GM12878 (cell line): ENCODE measurements around the gene LRP10. TPM values are rescaled to one million over a fixed set of nuclear protein-coding genes. Genes with fewer than 3 reads are reported as not detected.

ENCODE experiments used
- ATAC-seq: fragments of 200-7000 bp; cut with Tn5 transposase; 3 replicates; pipeline ENCODE4 v1.9.1; 2020; ENCODE audit warnings: mild to moderate bottlenecking, moderate library complexity
- BruUV-seq: library from RNA; stranded (reverse); fragments of 400-500 nt; replicated peaks from 2 replicates; lab custom pipeline; 2021; lab: Mats Ljungman, UMichigan
- CTCF ChIA-PET: fragments of 300-600 bp; sonication (Branson Sonifier 250); formaldehyde crosslinking; extraction: SDS; loops from one replicate; lab custom pipeline; 2021; ENCODE audit warnings: inconsistent platforms; lab: Yijun Ruan, JAX
- POLR2A ChIA-PET: fragments of 350-600 bp; formaldehyde crosslinking; extraction: SDS; loops from one replicate; lab custom pipeline; 2021; ENCODE audit warnings: inconsistent platforms; lab: Charles Lee
- RAD21 ChIA-PET: fragments of 300-600 bp; sonication (Branson Sonifier 250); formaldehyde crosslinking; loops from one replicate; lab custom pipeline; 2023; ENCODE audit warnings: antibody characterized with exemption; ENCODE audit not compliant: unreplicated experiment; lab: Charles Lee
- SMC1A ChIA-PET: fragments of 300-600 bp; sonication (Branson Sonifier 250); formaldehyde crosslinking; loops from one replicate; lab custom pipeline; 2023; ENCODE audit not compliant: unreplicated experiment, uncharacterized antibody; lab: Charles Lee
- DNase-seq: peaks from one replicate; pipeline ENCODE4 v3.0.0-alpha.2; 2011; ENCODE audit warnings: low read depth, low spot score
- FAIRE-seq: peaks from 3 replicates; lab custom pipeline; 2011; peaks lifted over from hg19 to GRCh38; lab: Jason Lieb, UNC
- H2AFZ ChIP-seq: 2 replicates; pipeline ENCODE4 v1.6.0; 2011; ENCODE audit warnings: low read depth, low read length, control low read depth; ENCODE audit not compliant: control insufficient read depth
- H3K27ac ChIP-seq: 2 replicates; pipeline ENCODE4 v1.5.1; 2011; ENCODE audit warnings: control low read depth; ENCODE audit not compliant: control insufficient read depth, insufficient read depth
- H3K27me3 ChIP-seq, 2 experiments: replicated peaks in 1 of 2; 2 replicates each; pipeline versions ENCODE4 v1.6.0 to v1.6.1; 2011; ENCODE audit warnings: low read length in 1 of 2; ENCODE audit not compliant: control insufficient read depth in 2 of 2, insufficient read depth in 2 of 2
- H3K36me3 ChIP-seq, 2 experiments: 2 replicates each; pipeline ENCODE4 v1.5.1; 2011; ENCODE audit warnings: low read length in 1 of 2; ENCODE audit not compliant: control insufficient read depth in 2 of 2, insufficient read depth in 2 of 2
- H3K4me1 ChIP-seq: 2 replicates; pipeline ENCODE4 v1.6.1; 2011; ENCODE audit warnings: mild to moderate bottlenecking, low read length, moderate library complexity, mixed read lengths; ENCODE audit not compliant: control insufficient read depth, insufficient read depth
- H3K4me2 ChIP-seq: 2 replicates; pipeline ENCODE4 v1.6.0; 2011; ENCODE audit warnings: control low read depth; ENCODE audit not compliant: control insufficient read depth, insufficient read depth
- H3K4me3 ChIP-seq: fragments of 200-600 bp; sonication (generic); 2 replicates; pipeline ENCODE4 v1.5.1; 2016
- H3K79me2 ChIP-seq: 2 replicates; pipeline ENCODE4 v1.6.0; 2011; ENCODE audit warnings: low read length; ENCODE audit not compliant: control insufficient read depth, insufficient read depth
- H3K9ac ChIP-seq: 2 replicates; pipeline ENCODE4 v1.8.0; 2011; ENCODE audit warnings: low read length, control low read depth, mixed read lengths; ENCODE audit not compliant: control insufficient read depth, insufficient read depth
- H3K9me3 ChIP-seq: replicated peaks from 3 replicates; pipeline ENCODE4 v1.5.1; 2011; ENCODE audit warnings: mild to moderate bottlenecking, low read length; ENCODE audit not compliant: control insufficient read depth, insufficient read depth
- H4K20me1 ChIP-seq: 2 replicates; pipeline ENCODE4 v1.6.0; 2011; ENCODE audit not compliant: control insufficient read depth, insufficient read depth
- BMI1 ChIP-seq: fragments of 450-650 bp; IDR thresholded peaks from 2 replicates; pipeline ENCODE4 v1.6.1; 2016; ENCODE audit warnings: mild to moderate bottlenecking, moderate library complexity, borderline replicate concordance
- CHD2 ChIP-seq: IDR thresholded peaks from 2 replicates; pipeline ENCODE4 v1.6.1; 2011; ENCODE audit warnings: low read depth, low read length, improper control_type of control experiment, borderline replicate concordance
- ETV6 ChIP-seq, 2 experiments: fragments of 450-650 bp in 1 of 2; IDR thresholded peaks in 1 of 2; conservative IDR thresholded peaks in 1 of 2; 2 replicates each; pipeline ENCODE4 v1.6.1; 2014; ENCODE audit warnings: antibody characterized with exemption in 1 of 2, borderline replicate concordance in 1 of 2, low read depth in 1 of 2, mild to moderate bottlenecking in 1 of 2, moderate library complexity in 1 of 2
- FOS ChIP-seq: IDR thresholded peaks from 3 replicates; pipeline ENCODE4 v1.6.1; 2011; ENCODE audit warnings: borderline replicate concordance; ENCODE audit not compliant: insufficient read length; ENCODE audit errors: extremely low read depth
- GABPA ChIP-seq: IDR thresholded peaks from 2 replicates; pipeline ENCODE4 v1.6.1; 2014; ENCODE audit warnings: antibody characterized with exemption, low read depth, mild to moderate bottlenecking, inconsistent platforms
- JUND ChIP-seq: IDR thresholded peaks from 2 replicates; pipeline ENCODE4 v1.6.1; 2012; ENCODE audit warnings: low read depth, mild to moderate bottlenecking, low read length, improper control_type of control experiment, moderate library complexity
- KDM1A ChIP-seq: fragments of 200-600 bp; sonication (generic); IDR thresholded peaks from 2 replicates; pipeline ENCODE4 v1.6.1; 2016; ENCODE audit warnings: borderline replicate concordance
- MTA2 ChIP-seq: fragments of 450-650 bp; IDR thresholded peaks from 2 replicates; pipeline ENCODE4 v1.6.1; 2016; ENCODE audit warnings: low read depth, mild to moderate bottlenecking, moderate library complexity
- MTA3 ChIP-seq: IDR thresholded peaks from 2 replicates; pipeline ENCODE4 v1.6.1; 2012; ENCODE audit warnings: low read length, inconsistent platforms, borderline replicate concordance
- MXI1 ChIP-seq: fragments of 150-350 bp; IDR thresholded peaks from 2 replicates; pipeline ENCODE4 v1.6.1; 2011; ENCODE audit warnings: low read depth, mild to moderate bottlenecking, inconsistent platforms, low read length, improper control_type of control experiment
- MYC ChIP-seq: IDR thresholded peaks from 2 replicates; pipeline ENCODE4 v1.6.1; 2011; ENCODE audit warnings: mild to moderate bottlenecking, low read length, moderate library complexity, inconsistent platforms; ENCODE audit not compliant: insufficient read depth, insufficient replicate concordance, insufficient read length, severe bottlenecking
- NR2C1 ChIP-seq: fragments of 450-650 bp; IDR thresholded peaks from 2 replicates; pipeline ENCODE4 v1.6.1; 2017; ENCODE audit warnings: antibody characterized with exemption, mild to moderate bottlenecking, moderate library complexity
- POLR2AphosphoS5 ChIP-seq: IDR thresholded peaks from 2 replicates; pipeline ENCODE4 v1.6.1; 2011; ENCODE audit warnings: mild to moderate bottlenecking, low read length, inconsistent platforms
- RBBP5 ChIP-seq: fragments of 200-600 bp; sonication (generic); conservative IDR thresholded peaks from 2 replicates; pipeline ENCODE4 v1.6.1; 2016
- SMC3 ChIP-seq: IDR thresholded peaks from 2 replicates; pipeline ENCODE4 v1.6.1; 2011; ENCODE audit warnings: low read length, improper control_type of control experiment, borderline replicate concordance
- SUPT20H ChIP-seq: IDR thresholded peaks from 2 replicates; pipeline ENCODE4 v1.6.1; 2011; ENCODE audit warnings: low read depth, mild to moderate bottlenecking, low read length, moderate library complexity, borderline replicate concordance; ENCODE audit not compliant: control insufficient read depth
- TCF7 ChIP-seq: IDR thresholded peaks from 2 replicates; pipeline ENCODE4 v1.6.1; 2014; ENCODE audit warnings: antibody characterized with exemption, borderline replicate concordance
- ZBED1 ChIP-seq: IDR thresholded peaks from 2 replicates; pipeline ENCODE4 v1.6.1; 2016; ENCODE audit warnings: borderline replicate concordance
- ZBTB33 ChIP-seq: fragments of 450-650 bp; IDR thresholded peaks from 2 replicates; pipeline ENCODE4 v1.6.1; 2017; ENCODE audit warnings: mild to moderate bottlenecking
- ZNF384 ChIP-seq: IDR thresholded peaks from 2 replicates; pipeline ENCODE4 v1.6.1; 2012; ENCODE audit warnings: low read depth, mild to moderate bottlenecking, low read length, improper control_type of control experiment, borderline replicate concordance
- WGBS: methylation state at CpG from one replicate; pipeline ENCODE4 v1.1.6; 2016; ENCODE audit warnings: low lambda C conversion rate; ENCODE audit not compliant: insufficient replicate concordance, insufficient coverage; ENCODE audit errors: missing lambda C conversion rate; 5-methylcytosine and 5-hydroxymethylcytosine counted together
- in situ Hi-C: fragments of 300-500 bp; cut with MboI; formaldehyde crosslinking; loops from 9 replicates; pipeline ENCODE4 v1.14.3; 2018; ENCODE audit warnings: mixed read lengths
- intact Hi-C: fragments of 100-400 bp; cut with micrococcal nuclease; formaldehyde crosslinking; loops from one replicate; pipeline ENCODE4 v1.14.2; 2022; ENCODE audit not compliant: unreplicated experiment
- polyA plus RNA-seq, 11 experiments: library from polyadenylated mRNA; depleted of rRNA in 4 of 11; unstranded in 6 of 11; stranded (reverse) in 5 of 11; fragments of >200 nt; fragmentation: Nextera tagmentation in 4 of 11; fragmentation: Illumina TruSeq in 1 of 11; extraction: Ambion mirVana in 4 of 11; extraction: Trizol in 1 of 11; gene quantifications; 1 replicate in 1 of 11; 2 replicates in 10 of 11; pipeline versions ENCODE4 v1.2.1 to v1.2.3, GENCODE V29; 2011 to 2016; ENCODE audit warnings: inconsistent platforms in 2 of 11, missing spikeins in 2 of 11, low read depth in 1 of 11
- total RNA-seq, 4 experiments: library from RNA; depleted of rRNA in 3 of 4; stranded (reverse); fragments of >200 nt in 3 of 4; fragmentation: Illumina TruSeq in 1 of 4; extraction: Trizol in 1 of 4; gene quantifications; 2 replicates each; pipeline versions ENCODE4 v1.2.1 to v1.2.3, GENCODE V29; 2013 to 2021

Gene LRP10
- total and polyA plus RNA-seq, 10 of the 15 experiments (the other 5 are each of a cell fraction or from before 2014, with no cell fraction given): 3.0 to 56.9 (median 20.9) TPM

GRCh38 chr14:22915886-22916521, 44.5 kb downstream of the LRP10 start (continued):
- no peak for TF ChIP-seq CHD2
- no peak for TF ChIP-seq MXI1
- TF ChIP-seq ZNF384: no peak
- no peak for TF ChIP-seq BMI1
- no peak for TF ChIP-seq MTA2
- no peak for TF ChIP-seq SMC3
- no peak for TF ChIP-seq MTA3
- TF ChIP-seq SUPT20H: no peak
- TF ChIP-seq RBBP5: no peak
- TF ChIP-seq JUND: no peak

- SMC1A ChIA-PET: interaction anchor here (0.9 to 2.6 kb wide), 15 partner anchors 8 to 600 kb away, joined by 3 to 19 read pairs (median 4); partner anchors contain the start of genes HAUS4, LRP10, OXA1L and PRMT5
- in situ Hi-C loops (no loop called here), intact Hi-C loops (loop anchor here (1.0 to 10.0 kb wide), 3 partner anchors 10 to 434 kb away; partner anchors contain the start of genes LRP10 and PRMT5)
- BruUV-seq: no TSS peak
- Histone ChIP-seq H3K4me3 (peak within 1 kb of the TSS; percentile 96), H3K27ac (peak within 1 kb of the TSS; percentile 97), H4K20me1 (no peaks in the 10 kb centered on the region), H2AFZ (peak within 1 kb of the TSS; percentile 85), H3K9me3 (no peaks in the 10 kb centered on the region), H3K79me2 (peaks cover 33% of the 10 kb centered on the region), H3K27me3 (no peaks in the 10 kb centered on the region), H3K9ac (peak within 1 kb of the TSS; percentile 89), H3K36me3 (peaks cover 8 to 11% of the 10 kb centered on the region in 2 experiments), H3K4me1 (peaks cover 8% of the 10 kb centered on the region), H3K4me2 (peak within 1 kb of the TSS; percentile 95)
- peak; percentile 100 for DNase-seq
- peak; percentile 99 for FAIRE-seq
- CTCF ChIA-PET: interaction anchor here (0.9 to 6.0 kb wide), 19 partner anchors 9 to 534 kb away, joined by 3 to 56 read pairs (median 4); partner anchors contain the start of genes HAUS4, LRP10, OXA1L and PRMT5
- POLR2A ChIA-PET: interaction anchor here (0.6 to 6.2 kb wide), 11 partner anchors 9 to 176 kb away, joined by 3 to 73 read pairs (median 4); partner anchors contain the start of genes ACIN1, C14orf119, PRMT5 and REM2
- ATAC-seq: peak; percentile 98
- under 1% methylated on average over 46 of the region's 46 CpGs for WGBS
- RAD21 ChIA-PET: interaction anchor here (0.7 to 3.3 kb wide), 16 partner anchors 8 to 349 kb away, joined by 3 to 17 read pairs (median 5); partner anchors contain the start of genes ACIN1, C14orf119, HAUS4 and LRP10
- no peak for TF ChIP-seq TCF7
- TF ChIP-seq KDM1A: no peak
- TF ChIP-seq NR2C1: peak; percentile 81
- peak; percentile 41; the same call in 1 of the 2 replicates for TF ChIP-seq GABPA
- no peak for TF ChIP-seq MYC
- TF ChIP-seq ETV6 (conservative IDR thresholded peaks at IDR 0.05 in 1 of 2, IDR thresholded peaks at IDR 0.05 in 1 of 2; ENCODE audit: borderline replicate concordance in 1 of 2, low read depth in 1 of 2): no peak
- TF ChIP-seq FOS: peak; percentile 19
- TF ChIP-seq POLR2AphosphoS5: peak; percentile 92
- TF ChIP-seq ZBTB33: no peak
- no peak for TF ChIP-seq ZBED1
Measured at GRCh38 chr14:22918804-22919600, 47.5 kb downstream of the LRP10 start, which contains the start of gene RBM23. Gene RBM23 (minus strand): TSS chr14:22919149.
